HG03469 (cell line): ENCODE data around the gene PCYT2.

Experiments used
- ATAC-seq: cut with Tn5 transposase; IDR thresholded peaks from one replicate; pipeline ENCODE4 v1.9.1; 2021; ENCODE audit warnings: mild to moderate bottlenecking, moderate library complexity, moderate number of reproducible peaks; ENCODE audit not compliant: unreplicated experiment

The PCYT2 gene

DNA sequence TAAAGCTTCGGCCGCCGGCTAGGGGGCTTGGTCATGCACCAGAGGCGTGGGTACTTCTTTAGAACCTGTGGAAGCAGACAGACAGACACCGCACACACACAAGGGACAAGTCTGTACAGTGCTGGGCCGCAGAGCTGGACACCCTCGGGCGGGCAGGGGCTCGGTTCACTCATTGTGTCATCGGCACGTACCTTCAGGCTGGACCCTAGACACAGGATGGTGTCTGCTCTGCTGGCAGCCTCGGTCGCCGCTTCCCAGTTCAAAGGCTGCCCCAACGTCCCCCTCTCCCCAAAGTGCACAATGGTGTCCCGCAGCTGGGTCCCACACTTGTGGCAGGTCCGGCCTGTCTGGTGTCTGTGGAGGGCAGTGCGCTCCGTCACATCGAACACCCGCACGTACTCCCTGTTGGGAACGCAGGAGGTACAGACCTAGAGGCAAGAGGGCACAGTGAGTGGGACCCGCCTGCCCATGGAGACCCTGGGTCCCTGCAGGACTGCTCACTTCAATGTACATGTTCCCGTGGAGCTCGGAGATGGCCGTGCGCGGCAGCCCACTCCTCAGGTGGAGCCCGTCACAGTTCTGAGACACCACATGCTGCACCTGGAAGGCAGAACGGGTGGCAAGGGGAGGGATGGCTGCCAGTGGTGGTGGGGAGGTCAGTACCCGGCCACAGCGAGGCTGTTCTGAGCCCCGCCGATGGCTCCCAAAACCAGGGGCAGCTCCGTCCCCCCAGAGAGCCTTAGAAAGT, 3.1 kb upstream of the PCYT2 start:
- ATAC-seq, result no peak

DNA sequence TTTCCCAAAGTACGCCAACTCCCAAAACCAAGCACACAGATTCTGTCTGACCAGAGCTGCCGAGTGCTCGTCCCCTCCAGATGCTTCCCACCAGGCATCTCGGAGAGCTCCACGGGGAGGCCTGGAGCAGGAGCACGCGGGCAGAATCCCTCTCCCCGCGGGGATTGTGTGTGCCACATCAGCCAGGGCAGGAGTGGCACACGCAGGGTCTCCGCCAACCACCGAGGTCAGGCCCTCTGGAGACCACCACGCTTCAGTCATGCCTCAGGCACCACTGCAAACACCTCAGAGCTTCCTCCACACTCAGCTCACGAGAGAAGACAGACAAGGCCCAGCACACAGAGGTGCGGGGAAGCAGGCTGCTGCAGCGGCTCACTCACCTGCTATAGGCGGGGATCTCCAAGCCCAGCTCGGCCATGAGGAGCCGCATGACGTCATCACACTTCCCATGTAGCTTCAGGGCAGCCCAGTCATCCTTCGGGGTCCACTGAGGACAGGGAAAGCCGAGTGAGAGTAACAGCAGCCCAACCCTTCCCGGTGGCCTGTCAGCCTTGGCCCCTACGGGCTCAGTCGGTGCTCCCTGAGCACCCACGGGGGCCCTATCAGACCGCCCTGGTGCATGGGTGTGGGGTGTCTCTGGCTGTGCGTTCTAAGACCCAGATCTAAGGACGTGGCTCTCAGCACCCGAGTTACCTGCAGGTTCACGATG, 2.3 kb upstream of the PCYT2 start:
- no peak for ATAC-seq

DNA sequence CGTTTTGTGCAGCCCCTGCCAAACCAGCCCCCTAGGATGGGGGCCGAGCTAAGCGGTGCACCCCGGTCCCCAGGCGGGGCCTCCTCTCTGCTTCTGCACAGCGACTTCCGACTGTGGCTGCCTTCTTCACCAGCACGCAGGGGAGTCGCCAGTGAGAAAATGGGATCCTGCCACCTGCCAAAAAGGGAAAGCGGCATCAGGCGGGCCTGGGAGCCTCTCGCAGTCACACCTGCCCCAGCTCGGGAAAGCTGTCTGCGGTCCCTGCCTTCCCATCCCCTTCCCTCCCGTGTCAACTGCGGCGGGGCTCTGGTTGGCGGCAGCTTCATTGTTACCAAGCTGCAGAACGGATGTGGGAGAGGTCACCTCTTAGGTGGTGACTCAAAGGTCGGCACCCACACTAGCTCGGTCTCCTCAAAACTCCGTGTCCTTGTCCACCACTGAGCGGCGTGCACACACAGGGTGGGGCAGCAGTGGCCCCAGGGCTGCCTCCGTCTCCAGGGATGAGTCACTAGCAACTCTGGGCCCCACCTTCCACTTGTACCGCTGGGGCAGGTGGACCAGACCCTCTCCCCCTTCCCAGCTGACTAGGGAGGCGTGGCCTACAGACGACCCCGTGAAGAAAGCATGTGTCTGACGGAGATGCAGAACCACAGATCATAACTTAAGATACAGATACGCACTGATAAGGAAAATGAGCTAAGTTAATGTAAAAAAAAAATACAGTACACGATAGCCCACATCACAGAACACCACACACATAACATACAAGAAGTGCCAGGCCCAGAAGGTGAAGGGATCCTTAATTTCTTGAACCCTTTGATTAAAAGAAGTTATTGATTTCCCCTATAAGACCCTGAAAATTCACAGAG, 1.5 kb upstream of the PCYT2 start:
- ATAC-seq, result no peak

DNA sequence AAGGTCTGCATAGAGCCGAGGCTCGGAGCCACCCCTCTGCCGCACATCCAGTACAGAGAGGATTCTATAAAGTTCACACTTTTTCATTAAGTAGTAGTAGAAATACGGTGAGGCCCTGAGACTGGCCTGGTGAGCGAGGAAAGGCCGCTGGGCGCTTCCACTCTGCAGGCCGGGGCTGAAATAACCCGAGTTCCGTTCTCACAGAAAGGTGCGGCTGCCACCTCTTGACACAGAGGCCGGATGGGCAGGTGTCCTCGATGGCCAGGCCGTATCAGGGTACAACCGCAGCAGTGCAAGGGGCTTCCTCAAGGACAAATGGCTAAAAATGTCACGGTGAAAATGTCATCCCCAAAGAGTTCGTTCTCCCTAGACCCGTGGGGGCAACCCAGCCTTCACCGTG, 770 bp upstream of the PCYT2 start:
- ATAC-seq, result no peak

DNA sequence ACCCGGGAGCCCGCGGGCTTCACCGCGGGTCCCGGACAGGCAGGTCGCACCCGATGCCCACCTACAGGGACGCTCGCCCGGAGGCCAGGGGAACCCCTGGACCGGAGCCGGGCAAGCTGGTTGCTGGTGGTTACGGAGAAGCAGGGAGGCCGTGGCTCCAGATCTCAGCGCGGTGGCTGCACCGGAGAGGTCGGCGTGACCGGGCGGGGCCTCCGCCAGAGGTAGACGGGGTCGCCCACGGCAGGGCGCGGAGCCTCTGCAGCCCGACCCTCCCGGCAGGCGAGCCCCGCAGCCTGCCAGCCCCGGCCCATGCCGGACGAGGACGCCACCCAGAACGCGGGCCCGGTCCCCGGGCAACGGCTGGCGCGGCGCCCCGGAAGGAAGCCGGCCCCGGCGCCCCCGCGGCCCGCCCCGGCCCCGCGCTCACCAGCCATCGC, 341 bp downstream of the PCYT2 start:
- no peak for ATAC-seq

DNA sequence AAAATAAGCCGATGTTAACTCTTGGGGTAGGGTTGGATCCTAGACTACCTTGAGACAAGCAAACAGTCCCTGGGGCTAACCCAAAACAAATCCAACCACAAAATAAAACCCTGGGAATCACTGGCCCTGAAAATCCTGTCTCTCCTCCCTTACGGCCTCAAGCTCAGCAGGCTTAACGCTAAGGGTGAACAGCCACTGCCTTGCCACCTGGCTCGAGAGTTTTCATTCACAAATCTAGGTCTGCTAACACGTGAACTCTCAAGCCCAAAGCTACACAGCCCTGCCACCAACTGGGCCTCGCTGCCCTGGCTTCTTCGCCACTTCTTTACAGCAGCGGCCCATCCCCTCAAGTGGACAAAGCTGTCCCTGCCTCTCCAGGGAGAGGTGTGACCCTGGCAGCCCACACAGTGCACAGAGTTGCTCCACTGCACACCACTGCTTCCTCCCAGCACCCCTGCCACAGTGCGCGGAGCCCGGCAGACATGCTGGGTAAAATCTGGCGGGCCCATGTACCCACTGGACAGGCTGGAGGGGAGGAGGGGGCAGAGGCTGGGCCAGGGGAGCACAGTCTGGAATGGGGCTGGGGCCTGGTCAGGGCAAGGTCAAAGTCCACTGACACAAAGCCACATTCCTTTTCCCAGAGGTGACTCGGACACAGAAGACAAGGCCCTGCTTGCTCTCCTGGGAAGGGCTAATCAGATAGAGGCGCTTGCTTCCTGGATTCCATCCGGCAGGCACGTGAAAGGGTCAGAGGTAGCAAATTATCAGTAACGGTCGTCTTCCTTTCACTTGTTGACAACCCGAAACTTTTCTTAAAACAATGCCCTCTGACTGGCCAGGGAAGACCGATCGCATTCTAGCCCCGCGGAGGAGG, 996 bp downstream of the PCYT2 start:
- no peak for ATAC-seq

DNA sequence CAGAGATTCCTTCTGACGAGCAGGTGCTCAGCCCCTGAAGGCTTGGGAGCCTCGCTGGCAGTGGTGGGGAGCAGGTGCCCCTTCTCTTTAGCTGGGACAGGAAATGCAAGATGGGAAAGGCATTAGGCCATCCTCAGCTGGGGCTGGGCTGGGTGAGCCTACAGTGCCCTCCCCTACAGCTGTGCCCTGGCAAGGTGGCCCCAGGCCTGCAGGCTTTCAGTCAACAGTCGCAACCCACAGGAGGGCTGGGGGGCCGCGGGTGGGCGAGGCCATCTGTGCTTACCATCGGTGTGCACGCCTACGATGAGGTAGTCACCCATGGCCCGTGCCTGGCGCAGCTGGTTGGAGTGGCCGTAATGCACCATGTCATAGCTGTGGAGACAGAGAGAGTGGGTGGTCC, 2.0 kb downstream of the PCYT2 start:
- no peak for ATAC-seq

DNA sequence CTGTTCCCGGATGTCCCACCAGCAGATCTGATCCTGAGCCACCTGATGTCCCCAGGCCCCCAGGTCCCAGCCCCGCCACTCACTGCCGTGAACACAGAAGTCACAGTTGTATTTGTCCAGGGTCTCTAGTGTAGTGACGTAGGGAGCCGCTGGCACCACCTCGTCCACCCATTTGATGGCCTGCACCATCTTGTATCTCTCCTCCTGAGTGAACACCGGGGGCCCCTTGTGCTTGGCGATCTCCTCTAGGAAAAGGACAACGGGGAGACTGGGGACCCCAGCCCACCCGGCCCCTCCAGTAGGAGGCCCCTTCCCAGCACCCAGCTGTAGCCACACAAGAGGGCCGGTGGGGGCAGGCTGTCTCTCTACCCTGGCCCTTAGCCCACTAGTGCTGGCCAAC, 2.4 kb downstream of the PCYT2 start:
- ATAC-seq, result no peak

DNA sequence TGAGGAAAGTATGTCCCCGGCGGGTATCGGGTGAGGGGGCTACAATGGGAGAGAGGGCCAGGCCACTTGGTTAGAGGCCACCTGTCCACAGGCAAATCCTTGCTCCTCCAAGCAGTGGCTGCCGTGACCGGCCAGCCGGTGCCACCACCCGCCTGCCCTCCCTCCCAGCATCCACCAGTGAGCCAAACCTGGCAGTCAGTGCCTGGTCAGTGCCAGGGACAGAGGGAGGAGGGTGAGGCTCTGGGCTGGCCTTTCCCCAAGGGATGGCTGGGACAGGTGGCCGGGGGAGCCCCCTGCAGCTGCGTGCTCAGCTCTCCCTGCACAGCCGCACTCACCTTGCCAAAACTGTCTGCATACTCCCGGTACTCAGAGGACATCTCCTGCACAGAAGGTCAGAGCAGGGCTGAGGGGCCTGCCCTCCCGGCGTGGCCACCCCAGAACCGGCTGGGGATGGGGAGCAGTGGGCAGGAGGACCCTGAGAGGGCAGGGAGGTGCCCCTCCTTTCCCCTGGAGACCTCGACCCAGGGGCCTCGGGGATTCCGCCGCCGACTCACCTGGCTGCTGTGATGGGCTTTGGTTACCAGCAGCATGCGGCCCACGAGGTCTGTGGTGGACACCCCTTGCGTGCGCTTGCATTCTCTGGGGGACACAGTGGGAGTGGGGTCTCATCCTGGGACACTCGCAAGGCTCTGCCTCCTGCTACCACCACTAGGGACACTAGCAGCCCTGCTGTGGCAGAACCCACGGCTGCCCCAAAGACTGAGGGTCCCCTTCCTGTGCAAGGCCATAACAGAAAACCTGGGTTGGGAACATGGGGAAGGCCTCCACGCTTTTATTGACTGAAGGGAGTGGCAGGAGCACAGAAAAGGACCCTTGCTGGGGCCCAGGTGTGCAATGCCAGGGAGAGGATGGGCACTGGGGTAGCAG, 3.7 kb downstream of the PCYT2 start:
- ATAC-seq, result no peak

DNA sequence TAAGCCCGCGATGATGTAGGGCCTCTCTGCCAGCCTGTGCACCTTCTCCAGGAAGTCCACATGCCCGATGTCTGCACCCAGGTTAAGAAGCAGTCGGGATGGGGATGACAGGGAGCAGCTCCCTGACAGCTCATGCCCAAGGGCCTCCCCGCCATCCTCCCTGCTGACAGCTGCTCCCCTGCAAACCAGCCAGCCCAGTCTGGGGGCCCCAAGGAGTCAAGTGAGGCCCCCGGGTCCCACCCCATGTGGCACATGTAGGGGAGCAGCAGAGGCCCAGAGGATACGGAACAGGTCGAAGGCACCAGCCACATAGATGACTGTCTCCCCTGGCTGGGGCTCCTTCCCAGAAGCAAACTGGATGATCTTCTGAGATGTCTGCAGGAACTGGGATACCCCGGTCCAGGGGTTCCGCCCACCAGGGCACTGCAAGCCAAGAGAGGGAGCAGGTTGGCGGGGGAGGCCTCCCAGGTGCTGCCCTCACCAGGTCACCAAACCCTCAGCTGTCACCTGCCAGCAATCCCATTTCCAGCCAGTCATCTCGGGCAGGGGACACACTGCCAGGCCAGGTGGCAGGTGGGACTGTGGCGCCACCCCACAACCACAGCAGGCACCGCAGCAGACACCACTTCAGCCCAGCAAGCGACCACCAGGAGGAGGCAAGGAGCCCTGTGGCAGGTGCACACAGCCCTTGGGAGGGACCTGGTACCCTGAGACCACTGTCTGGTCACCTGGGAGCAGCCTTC, 4.6 kb downstream of the PCYT2 start:
- no peak for ATAC-seq

DNA sequence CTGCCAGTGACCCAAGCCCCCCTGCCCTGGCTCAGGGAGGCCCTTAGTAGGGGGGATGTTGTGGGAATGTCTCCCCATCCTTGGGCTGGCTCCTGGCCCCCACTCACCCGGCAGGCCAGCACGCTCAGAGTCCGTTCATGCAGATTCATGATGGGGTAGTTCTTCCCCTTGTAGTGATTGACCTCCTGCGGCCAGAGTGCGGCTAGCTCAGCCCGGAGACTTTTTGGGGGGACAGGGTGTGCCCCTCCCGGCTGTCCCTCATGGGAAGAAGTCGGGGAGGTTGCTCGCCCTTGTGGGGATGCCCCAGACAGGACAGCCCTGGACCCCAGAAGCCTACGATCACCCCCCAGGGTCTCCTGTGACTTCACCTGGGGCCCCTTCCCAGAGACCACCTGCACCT, 5.2 kb downstream of the PCYT2 start:
- ATAC-seq, result no peak

DNA sequence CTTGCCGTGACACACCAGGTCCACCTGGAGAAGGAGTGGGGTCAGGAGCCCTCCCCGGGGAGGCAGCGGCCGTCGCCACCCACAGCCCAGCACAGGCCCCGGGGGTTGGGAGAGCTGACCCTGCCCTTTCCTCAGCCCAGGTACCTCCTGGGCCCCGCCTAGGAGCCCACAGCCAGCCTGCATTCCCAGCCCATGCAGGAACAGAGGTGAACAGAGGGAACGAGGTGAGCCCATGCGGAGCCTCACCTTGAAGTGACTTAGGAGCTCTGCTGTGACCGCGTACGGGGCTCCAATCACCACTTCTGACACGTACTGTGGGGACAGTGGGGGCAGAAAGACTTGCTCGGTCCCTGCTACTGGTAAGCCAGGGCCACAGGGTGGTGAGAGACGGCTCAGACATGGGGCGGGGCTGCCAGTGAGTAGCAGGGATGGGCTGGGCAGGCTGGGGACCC, 5.7 kb downstream of the PCYT2 start:
- ATAC-seq, result no peak

DNA sequence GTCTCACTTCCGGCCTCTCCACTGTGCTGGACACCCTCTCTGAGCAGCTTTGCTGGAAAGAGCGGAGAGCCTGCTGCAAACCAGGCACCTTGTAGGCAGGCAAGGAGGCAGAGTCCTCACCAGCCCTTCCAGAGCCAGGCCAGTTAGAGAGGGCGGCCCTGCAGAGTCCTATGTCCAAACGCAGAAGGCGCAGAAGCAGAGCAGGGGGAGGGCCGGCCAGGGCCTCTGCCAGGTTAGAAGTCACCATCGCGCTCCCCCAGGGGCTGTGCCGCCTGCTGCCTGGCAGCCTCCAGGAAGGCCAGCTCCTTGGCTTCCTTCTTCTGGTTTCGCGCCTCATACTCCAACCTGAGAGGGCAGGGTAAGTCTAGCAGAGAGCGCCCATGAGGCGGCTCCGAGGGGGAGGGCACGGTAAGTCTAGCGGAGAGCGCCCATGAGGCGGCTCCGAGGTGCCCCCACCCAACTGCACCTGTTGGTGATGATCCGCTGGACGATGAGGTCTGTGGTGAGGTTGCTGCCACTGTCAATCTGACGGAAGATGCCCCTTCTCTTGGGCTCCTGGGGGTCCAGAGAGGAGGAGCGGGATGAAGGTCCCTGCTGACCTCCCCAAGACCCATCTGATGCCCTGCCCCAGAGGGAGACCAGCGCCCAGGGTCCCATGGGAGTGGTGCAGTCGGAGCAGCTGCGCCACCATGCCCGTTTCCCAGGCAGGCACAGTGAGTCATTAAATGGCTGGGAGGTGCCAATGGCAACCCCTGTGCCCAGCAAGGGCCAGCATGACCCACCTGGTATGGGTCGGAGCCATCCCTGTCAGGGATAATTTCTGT, 6.4 kb downstream of the PCYT2 start:
- no peak for ATAC-seq

DNA sequence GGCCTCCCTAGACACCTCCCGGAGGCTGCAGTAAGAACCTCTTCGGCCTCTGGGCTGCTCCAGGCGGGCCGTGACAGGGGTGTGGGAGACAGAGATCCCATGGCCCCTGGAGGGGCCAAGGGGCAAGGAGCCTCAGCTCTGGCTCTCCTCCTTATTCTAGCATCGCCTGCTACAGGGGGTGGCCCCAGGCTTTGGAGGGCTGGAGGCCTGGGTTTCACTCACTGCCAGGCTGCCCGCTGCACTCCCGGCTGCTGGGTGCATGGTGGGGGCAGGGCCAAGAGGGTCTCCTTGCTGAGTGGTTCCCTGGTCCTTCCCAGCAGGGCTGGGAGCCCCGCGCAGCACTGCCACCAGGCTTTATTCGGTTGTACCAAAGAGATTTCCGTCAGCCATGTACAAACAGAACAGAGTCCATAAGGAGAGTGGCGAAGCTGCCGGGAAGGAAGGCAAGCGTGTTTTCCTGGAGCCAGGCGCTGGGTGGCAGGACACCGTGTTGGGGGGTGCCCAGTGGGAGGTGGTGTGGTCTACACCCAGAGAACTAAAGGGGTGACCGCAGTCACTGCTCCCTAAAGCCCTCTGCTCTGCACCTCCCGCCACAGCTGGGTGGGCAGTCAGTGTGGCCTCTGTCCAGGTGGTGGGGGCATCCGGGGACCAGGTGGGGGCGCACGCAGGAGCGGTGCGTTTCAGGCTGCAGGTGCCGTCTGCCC, 7.2 kb downstream of the PCYT2 start:
- no peak for ATAC-seq

DNA sequence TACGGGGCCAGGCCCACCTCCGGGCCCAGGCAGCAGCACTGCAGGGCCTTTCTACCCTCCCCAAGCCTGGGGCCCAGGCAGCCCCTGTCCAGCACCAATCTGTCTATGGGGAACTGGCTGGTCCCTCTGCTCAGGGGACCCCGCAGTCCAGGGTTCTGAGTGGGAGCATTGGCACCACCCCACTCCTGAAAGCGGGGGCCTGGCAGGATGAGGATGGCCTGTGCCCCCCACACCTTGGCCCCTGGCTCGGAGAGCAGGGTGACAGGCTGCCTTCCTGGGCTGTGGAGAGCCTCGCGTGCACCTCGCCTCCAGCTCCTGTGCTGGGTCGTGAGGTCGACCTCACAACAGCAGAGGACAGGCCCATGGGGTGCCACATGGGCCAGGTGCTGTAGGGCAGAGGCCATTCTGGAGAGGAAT, 7.8 kb downstream of the PCYT2 start:
- ATAC-seq, result no peak

DNA sequence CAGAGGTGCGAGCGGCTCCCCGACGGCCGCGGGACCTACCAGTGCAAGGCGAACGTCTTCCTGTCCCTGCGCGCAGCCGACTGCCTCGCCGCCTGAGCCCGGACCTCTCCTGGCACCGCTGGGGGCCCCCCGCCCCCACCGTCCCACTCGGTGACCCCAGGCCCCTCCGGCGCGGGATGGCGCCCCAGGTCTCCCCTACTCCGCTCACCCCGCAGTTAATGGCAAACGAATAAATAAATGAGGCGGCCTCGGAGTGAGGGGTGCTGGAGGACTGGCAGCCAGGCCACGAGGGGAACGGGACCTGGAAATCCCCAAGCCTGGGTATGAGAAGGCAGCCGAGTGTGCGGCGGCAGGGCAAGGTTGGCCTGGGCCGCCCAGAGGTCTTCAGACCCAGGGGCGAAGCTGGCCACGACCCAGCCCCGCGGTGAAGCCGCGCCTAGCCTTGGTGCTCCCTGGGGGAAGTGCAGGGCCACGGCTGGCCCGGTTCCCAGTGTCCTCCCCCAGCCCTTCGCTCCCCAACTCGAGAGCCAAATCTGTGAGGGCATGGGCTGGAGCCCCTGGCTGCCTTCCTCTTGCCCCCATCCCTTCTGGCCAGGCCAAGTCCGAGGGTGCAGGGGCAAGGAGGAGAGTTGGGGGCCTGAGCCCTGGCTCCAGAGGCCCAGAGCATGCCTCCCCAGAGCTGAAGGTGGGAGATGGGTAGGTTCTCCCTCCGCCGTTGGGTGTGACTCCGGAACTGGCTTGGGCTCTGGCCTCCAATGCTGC, 8.4 kb downstream of the PCYT2 start:
- ATAC-seq, result no peak
